Measurements from ENCODE around the gene TARS1.

DNA sequence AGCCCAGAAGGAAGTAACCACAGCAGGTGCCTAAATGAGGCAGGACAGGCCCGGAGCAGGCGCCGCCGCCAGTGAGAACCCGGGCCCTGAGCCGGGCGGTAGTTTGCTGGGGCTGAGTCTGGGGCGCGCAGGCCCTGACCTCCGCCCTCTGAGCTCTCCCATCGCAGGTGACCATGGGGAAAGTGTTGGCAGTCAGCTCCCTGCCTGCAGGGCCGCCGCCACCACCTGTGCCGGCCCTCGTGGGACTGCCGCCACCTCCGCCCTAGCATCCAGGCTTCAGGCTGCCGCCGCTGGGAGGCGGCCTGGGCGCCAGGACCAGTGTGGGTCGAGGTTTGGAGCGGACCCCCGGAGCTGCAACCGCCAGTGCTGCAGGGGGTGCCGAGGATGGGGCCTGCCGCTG, 61.1 kb downstream of the TARS1 start:
- TF ChIP-seq EP300 (IDR thresholded peaks at IDR 0.05) (no peak), CTCF (IDR thresholded peaks at IDR 0.05) (no peak), POLR2A (IDR thresholded peaks at IDR 0.05) (no peak)

Data from ovary (tissue), 3 donors.